PC-9 (cell line): ENCODE data around the gene FAM193B. TPM values are rescaled to one million over a fixed set of nuclear protein-coding genes. Genes with fewer than 3 reads are reported as not detected.

Experiments
- BruUV-seq: library from RNA; stranded (reverse); fragments of 400-500 nt; replicated peaks from 2 replicates; lab custom pipeline; 2021; lab: Mats Ljungman, UMichigan
- CTCF ChIA-PET: fragments of 300-600 bp; sonication (Branson Sonifier 250); formaldehyde crosslinking; loops from one replicate; lab custom pipeline; 2022; ENCODE audit warnings: antibody characterized with exemption; lab: Charles Lee
- POLR2A ChIA-PET: fragments of 300-600 bp; sonication (Branson Sonifier 250); formaldehyde crosslinking; loops from one replicate; lab custom pipeline; 2022; ENCODE audit warnings: antibody characterized with exemption; ENCODE audit not compliant: unreplicated experiment; lab: Charles Lee
- DNase-seq, 2 experiments: peaks; one replicate each; pipeline versions ENCODE4 v3.0.0 to v3.0.0-alpha.2; 2015 to 2022; ENCODE audit warnings: mixed read lengths in 1 of 2
- H2AFZ ChIP-seq: fragments of 200-600 bp; sonication (generic); 2 replicates; pipeline ENCODE4 v1.8.1; 2017; ENCODE audit warnings: antibody characterized with exemption
- H3F3A ChIP-seq: fragments of 200-600 bp; sonication (generic); 2 replicates; pipeline ENCODE4 v1.8.1; 2017; ENCODE audit warnings: antibody characterized with exemption, mild to moderate bottlenecking, low read depth; ENCODE audit not compliant: insufficient read depth
- H3K27ac ChIP-seq: fragments of 200-600 bp; sonication (generic); 2 replicates; pipeline ENCODE4 v1.6.1; 2016; ENCODE audit warnings: mixed run types
- H3K27me3 ChIP-seq: fragments of 200-600 bp; sonication (generic); 2 replicates; pipeline ENCODE4 v1.6.1; 2016; ENCODE audit warnings: low read depth, mixed run types; ENCODE audit not compliant: insufficient read depth
- H3K36me3 ChIP-seq: fragments of 200-600 bp; sonication (generic); 2 replicates; pipeline ENCODE4 v1.6.1; 2016; ENCODE audit warnings: low read depth, mixed run types
- H3K4me1 ChIP-seq: fragments of 200-600 bp; sonication (generic); replicated peaks from 2 replicates; pipeline ENCODE4 v1.6.1; 2016; ENCODE audit warnings: mixed run types; ENCODE audit not compliant: insufficient read depth
- H3K4me2 ChIP-seq: fragments of 200-600 bp; sonication (generic); 2 replicates; pipeline ENCODE4 v1.6.1; 2017; ENCODE audit warnings: mixed run types
- H3K4me3 ChIP-seq: fragments of 200-600 bp; sonication (generic); 2 replicates; pipeline ENCODE4 v1.6.1; 2016; ENCODE audit warnings: mixed run types
- H3K79me2 ChIP-seq: fragments of 200-600 bp; sonication (generic); 2 replicates; pipeline ENCODE4 v1.6.1; 2017; ENCODE audit warnings: low read depth, mixed run types
- H3K9me2 ChIP-seq: fragments of 200-600 bp; sonication (generic); 2 replicates; pipeline ENCODE4 v1.8.1; 2017; ENCODE audit warnings: mild to moderate bottlenecking; ENCODE audit not compliant: insufficient read depth
- H3K9me3 ChIP-seq: fragments of 200-600 bp; sonication (generic); 2 replicates; pipeline ENCODE4 v1.8.1; 2016; ENCODE audit warnings: low read depth; ENCODE audit not compliant: insufficient read depth
- H4K20me1 ChIP-seq: fragments of 200-600 bp; sonication (generic); 2 replicates; pipeline ENCODE4 v1.8.1; 2017; ENCODE audit not compliant: insufficient read depth
- EZH2 ChIP-seq: fragments of 200-600 bp; sonication (generic); IDR thresholded peaks from 2 replicates; pipeline ENCODE4 v1.8.0; 2017; ENCODE audit warnings: antibody characterized with exemption, low read depth
- intact Hi-C: fragments of 100-400 bp; cut with micrococcal nuclease; formaldehyde crosslinking; loops from one replicate; pipeline ENCODE4 v1.10.0; 2022; ENCODE audit not compliant: unreplicated experiment
- total RNA-seq: library from RNA; stranded (reverse); gene quantifications from 2 replicates; pipeline ENCODE4 v1.2.3, GENCODE V29; 2021
- TF ChIP-seq, protein P1 (sequence below): fragments of 200-600 bp; sonication (generic); conservative IDR thresholded peaks from 2 replicates; pipeline ENCODE4 v1.6.1; 2017; ENCODE audit warnings: mixed run types, antibody characterized with exemption, mild to moderate bottlenecking, moderate library complexity

Gene FAM193B
- total RNA-seq, 1 experiment from 2014 or later = 70.4 TPM

DNA sequence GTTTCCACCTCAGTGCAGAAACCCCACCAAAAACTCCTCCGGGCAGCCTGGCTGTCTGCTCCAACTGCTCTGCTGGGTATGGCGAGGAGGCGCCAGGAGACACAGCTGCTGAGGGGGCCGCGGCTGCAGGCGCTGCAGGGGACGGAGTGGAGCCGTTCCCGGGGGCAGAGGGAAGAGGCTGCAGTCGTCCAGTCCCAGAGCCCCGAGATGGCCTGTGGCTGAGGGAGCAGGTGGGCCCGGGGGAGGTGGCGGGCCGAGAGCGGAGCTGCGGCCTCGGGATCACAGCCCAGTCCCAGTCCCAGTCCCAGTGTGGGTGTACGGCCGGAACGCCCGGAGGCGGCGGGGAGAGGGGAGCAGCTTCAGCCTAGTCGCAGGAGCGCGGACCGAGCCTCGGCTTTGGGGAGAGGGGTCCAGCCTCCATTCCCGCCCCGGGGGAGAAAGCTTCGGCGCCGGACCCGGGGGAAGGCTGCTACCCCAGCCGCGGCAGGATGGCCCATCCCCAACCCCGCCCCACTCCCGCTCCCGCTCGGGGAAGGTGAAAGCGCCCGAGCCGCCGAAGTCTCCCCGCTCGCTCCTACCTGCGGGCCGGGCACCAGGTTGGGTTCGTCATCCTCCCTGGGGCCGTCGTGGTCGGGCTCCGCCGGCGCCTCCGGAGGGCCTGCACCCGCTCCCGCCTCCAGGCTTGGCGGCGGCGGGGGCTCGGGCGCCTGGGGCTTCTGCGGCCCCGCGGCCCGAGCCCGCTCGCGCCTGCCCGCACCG, 513 bp downstream of the FAM193B start:
- Histone ChIP-seq H3K9me3 (no peaks in the 10 kb centered on the region), H3K36me3 (no peaks in the 10 kb centered on the region), H3F3A (no peaks in the 10 kb centered on the region), H3K4me1 (peaks cover 22% of the 10 kb centered on the region), H2AFZ (peak overlapping the region; percentile 76), H3K27me3 (no peaks in the 10 kb centered on the region), H3K79me2 (peaks cover 46% of the 10 kb centered on the region), H3K4me3 (peak overlapping the region; percentile 98), H3K9me2 (no peaks in the 10 kb centered on the region), H3K4me2 (peak overlapping the region; percentile 98), H4K20me1 (peaks cover 26% of the 10 kb centered on the region), H3K27ac (no peak overlapping the region)
- BruUV-seq = no TSS peak
- CTCF ChIA-PET = interaction anchor here (0.7 kb wide), 1 partner anchor 1127 kb away, joined by 3 read pairs; no protein-coding TSS in a partner anchor
- POLR2A ChIA-PET = no interaction called here
- DNase-seq = peak in 1 of 2 experiments; percentile 47
- TF ChIP-seq, protein P1, sequence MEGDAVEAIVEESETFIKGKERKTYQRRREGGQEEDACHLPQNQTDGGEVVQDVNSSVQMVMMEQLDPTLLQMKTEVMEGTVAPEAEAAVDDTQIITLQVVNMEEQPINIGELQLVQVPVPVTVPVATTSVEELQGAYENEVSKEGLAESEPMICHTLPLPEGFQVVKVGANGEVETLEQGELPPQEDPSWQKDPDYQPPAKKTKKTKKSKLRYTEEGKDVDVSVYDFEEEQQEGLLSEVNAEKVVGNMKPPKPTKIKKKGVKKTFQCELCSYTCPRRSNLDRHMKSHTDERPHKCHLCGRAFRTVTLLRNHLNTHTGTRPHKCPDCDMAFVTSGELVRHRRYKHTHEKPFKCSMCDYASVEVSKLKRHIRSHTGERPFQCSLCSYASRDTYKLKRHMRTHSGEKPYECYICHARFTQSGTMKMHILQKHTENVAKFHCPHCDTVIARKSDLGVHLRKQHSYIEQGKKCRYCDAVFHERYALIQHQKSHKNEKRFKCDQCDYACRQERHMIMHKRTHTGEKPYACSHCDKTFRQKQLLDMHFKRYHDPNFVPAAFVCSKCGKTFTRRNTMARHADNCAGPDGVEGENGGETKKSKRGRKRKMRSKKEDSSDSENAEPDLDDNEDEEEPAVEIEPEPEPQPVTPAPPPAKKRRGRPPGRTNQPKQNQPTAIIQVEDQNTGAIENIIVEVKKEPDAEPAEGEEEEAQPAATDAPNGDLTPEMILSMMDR = no peak
- TF ChIP-seq EZH2 = no peak
- intact Hi-C loops = loop anchor here (5.0 kb wide), 1 partner anchor 38 kb away; the partner anchor contains the start of gene TMED9

DNA sequence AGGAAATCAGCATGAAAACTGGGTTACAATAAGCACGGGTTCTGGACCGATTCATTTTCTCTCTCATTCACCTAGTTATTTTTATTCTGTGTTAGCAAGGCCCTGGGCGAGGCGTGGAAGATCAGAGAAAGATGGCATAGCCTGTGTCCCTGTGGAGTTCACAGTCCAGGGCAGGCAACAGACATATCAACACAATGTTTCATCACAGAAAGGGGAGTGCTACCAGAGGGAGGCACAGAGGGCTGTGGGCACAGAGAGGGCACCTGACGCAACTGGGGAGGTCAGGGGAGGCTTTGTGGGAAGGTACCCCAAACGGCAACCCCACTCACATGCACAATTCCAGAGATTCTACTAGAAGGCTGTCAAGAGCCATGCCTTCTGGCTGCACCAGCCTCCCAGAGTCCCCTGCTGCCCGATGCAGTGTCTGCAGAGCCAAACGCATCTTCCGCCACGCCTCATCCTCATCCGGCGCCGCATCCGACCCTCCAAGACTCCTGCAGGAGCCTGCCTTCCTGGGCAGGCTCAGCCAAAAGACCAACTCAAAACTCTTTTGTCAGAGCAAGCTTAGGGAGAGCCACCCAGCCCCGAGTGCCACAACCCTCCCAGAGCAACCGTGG, 1.4 kb downstream of the FAM193B start:
- CTCF ChIA-PET = no interaction called here
- no peak for DNase-seq
- Histone ChIP-seq H2AFZ (no peak overlapping the region), H3K79me2 (peaks cover 46% of the 10 kb centered on the region), H3K4me2 (peak overlapping the region; percentile 98), H3K27ac (no peak overlapping the region), H4K20me1 (peaks cover 34% of the 10 kb centered on the region), H3K9me3 (no peaks in the 10 kb centered on the region), H3K4me3 (peak overlapping the region; percentile 98), H3K4me1 (peaks cover 25% of the 10 kb centered on the region), H3F3A (no peaks in the 10 kb centered on the region; the same call in 1 of the 2 replicates), H3K9me2 (no peaks in the 10 kb centered on the region), H3K36me3 (no peaks in the 10 kb centered on the region), H3K27me3 (no peaks in the 10 kb centered on the region)
- POLR2A ChIA-PET = no interaction called here
- no TSS peak for BruUV-seq
- TF ChIP-seq EZH2 = no peak
- TF ChIP-seq, protein P1 = no peak
- intact Hi-C loops = loop anchor here (5.0 kb wide), 1 partner anchor 39 kb away; the partner anchor contains the start of gene TMED9

DNA sequence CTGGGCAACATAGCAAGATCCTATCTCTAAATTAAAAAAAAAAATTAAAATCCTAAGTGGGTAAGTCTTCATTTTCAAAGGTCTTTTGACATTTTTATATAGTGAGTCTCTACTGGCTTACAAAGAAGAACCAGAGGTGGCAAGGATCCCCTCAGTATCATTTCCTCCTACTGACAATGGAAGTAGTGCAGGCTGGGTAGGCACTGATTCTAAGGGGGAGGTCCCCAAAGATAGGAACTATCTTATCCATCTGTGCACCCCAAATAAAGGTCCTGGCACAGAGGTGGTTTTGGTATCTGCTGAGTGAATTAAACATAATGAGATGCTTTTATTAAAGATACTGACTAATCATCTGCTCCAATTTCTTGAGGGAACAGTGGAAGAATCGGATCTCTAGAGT, 4.2 kb downstream of the FAM193B start:
- H3K79me2 ChIP-seq = peaks cover 56% of the 10 kb centered on the region
- H3K27ac ChIP-seq = no peak overlapping the region
- TF ChIP-seq, protein P1 = no peak
- no peak for TF ChIP-seq EZH2
- no peaks in the 10 kb centered on the region for H3K9me3 ChIP-seq
- no peaks in the 10 kb centered on the region for H3K27me3 ChIP-seq
- no peak for DNase-seq
- no peaks in the 10 kb centered on the region for H3K36me3 ChIP-seq
- no peak overlapping the region for H2AFZ ChIP-seq
- CTCF ChIA-PET = no interaction called here
- H3F3A ChIP-seq = peaks cover 26% of the 10 kb centered on the region
- POLR2A ChIA-PET = interaction anchor here (0.6 kb wide), 1 partner anchor 93 kb away, joined by 8 read pairs; no protein-coding TSS in a partner anchor
- no peak overlapping the region for H3K4me3 ChIP-seq
- H3K4me2 ChIP-seq = no peak overlapping the region
- peaks cover 41% of the 10 kb centered on the region for H3K4me1 ChIP-seq
- no peaks in the 10 kb centered on the region for H3K9me2 ChIP-seq
- peaks cover 52% of the 10 kb centered on the region for H4K20me1 ChIP-seq
- intact Hi-C loops = loop anchor here (5.0 kb wide), 1 partner anchor 42 kb away; the partner anchor contains the start of gene TMED9
- no TSS peak for BruUV-seq
